HG02798 (cell line): ENCODE measurements around the gene PLA2G4B.

ENCODE experiments used
- ATAC-seq: cut with Tn5 transposase; IDR thresholded peaks from one replicate; pipeline ENCODE4 v1.9.1; 2021; ENCODE audit warnings: mild to moderate bottlenecking; ENCODE audit not compliant: unreplicated experiment, poor library complexity

Gene PLA2G4B

GRCh38 chr15:41866263-41866703 lies 27.6 kb downstream of the PLA2G4B start:
- ATAC-seq: no peak

GRCh38 chr15:41866872-41867579 lies 28.4 kb downstream of the PLA2G4B start:
- no peak for ATAC-seq

- ATAC-seq: no peak
These were observed 29.7 kb downstream of the PLA2G4B start for GRCh38 chr15:41868321-41868720.

GRCh38 chr15:41869770-41870688 lies 31.4 kb downstream of the PLA2G4B start:
- ATAC-seq: no peak

GRCh38 chr15:41870689-41871081 lies 32.0 kb downstream of the PLA2G4B start:
- ATAC-seq: no peak

GRCh38 chr15:41871175-41871905 lies 32.7 kb downstream of the PLA2G4B start:
- ATAC-seq: no peak

GRCh38 chr15:41872166-41872747 lies 33.6 kb downstream of the PLA2G4B start:
- ATAC-seq: no peak

GRCh38 chr15:41873711-41874110 lies 35.1 kb downstream of the PLA2G4B start:
- no peak for ATAC-seq

GRCh38 chr15:41874736-41875135 lies 36.1 kb downstream of the PLA2G4B start:
- no peak for ATAC-seq

GRCh38 chr15:41876007-41876406 lies 37.4 kb downstream of the PLA2G4B start:
- no peak for ATAC-seq

- no peak for ATAC-seq
These were observed 38.0 kb downstream of the PLA2G4B start for GRCh38 chr15:41876689-41877088.

GRCh38 chr15:41877631-41878354 lies 39.1 kb downstream of the PLA2G4B start:
- ATAC-seq: no peak

GRCh38 chr15:41878355-41878699 lies 39.7 kb downstream of the PLA2G4B start:
- no peak for ATAC-seq

- ATAC-seq: no peak
These were observed 40.7 kb downstream of the PLA2G4B start for GRCh38 chr15:41879321-41879845.

GRCh38 chr15:41880156-41880877 lies 41.7 kb downstream of the PLA2G4B start:
- no peak for ATAC-seq

- ATAC-seq: no peak
These were observed 42.4 kb downstream of the PLA2G4B start for GRCh38 chr15:41881086-41881485.

- ATAC-seq: no peak
These were observed 42.9 kb downstream of the PLA2G4B start for GRCh38 chr15:41881550-41881919.

GRCh38 chr15:41881920-41882688 lies 43.5 kb downstream of the PLA2G4B start:
- no peak for ATAC-seq
